Activated gamma-delta T cell treated with Interleukin-2 at 50 U/mL for 16 hours (primary cell): ENCODE data around the gene NAT14.

Experiments used
- DNase-seq: peaks from one replicate; pipeline ENCODE4 v3.0.0-alpha.2; 2020

NAT14 gene

DNA sequence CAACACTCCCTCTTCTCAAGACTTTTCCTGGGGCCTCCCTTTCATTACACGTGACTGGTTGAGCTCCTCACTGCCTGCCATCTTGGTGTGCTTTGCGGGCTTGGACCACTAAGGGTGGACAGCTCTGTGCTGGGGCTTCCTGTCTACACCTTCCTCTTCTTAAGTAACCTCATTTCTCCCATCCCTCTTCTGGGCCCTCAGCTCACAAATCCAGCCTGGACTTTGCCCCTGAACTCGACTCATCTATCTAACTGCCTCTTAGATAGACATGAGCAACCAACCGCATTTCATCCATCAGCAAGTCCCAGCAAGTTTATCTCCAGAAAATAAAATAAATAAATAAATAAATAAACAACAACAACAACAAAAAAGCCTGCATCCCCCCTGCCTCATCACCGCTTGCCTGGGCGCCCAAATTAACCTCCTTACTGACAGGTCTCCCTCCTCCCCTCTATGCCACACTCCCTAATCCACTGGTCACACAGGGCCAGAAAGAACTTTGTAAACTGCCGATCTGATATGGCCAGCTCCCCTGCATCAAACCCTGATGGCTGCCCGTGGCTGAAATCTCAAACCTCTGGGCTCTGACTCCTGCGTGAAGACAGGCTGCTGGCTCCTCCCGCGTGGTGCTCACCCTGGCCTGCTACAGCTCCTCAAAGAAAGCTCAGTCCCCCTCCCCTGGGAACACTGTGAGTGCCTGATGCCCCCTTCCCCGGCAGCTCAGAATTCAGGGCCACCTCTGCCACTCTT lies 31.3 kb upstream of the NAT14 start:
- DNase-seq = no peak

GRCh38 chr19:55454787-55455243 lies 30.2 kb upstream of the NAT14 start:
- peak; percentile 43 for DNase-seq

DNA sequence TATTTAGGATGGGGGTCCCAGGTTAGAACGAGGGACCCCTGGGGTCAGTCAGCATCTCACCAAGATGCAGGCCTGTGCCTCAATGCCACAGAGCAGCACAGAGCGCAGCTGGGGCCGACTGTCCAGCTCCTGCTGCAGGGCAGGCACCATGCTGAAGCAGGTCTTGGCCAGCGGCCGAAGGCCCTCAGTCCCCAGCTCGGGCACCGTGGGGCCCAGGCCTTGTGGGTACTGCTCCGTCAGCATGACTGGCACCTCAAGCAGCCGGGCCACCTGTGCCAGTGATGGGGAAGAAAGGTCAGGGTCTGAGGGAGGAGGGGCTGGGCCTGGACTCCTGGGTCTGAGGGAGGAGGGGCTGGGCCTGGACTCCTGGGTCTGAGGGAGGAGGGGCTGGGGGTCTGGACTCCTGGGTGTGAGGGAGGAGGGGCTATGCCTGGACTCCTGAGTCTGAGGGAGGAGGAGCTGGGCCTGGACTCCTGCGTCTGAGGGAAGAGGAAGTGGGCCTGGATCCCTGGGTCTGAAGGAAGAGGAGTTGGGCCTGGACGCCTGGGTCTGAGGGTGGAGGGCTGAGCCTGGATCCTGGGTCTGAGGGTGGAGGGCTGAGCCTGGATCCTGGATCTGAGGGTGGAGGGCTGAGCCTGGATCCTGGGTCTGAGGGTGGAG lies 29.3 kb upstream of the NAT14 start:
- no peak for DNase-seq

DNA sequence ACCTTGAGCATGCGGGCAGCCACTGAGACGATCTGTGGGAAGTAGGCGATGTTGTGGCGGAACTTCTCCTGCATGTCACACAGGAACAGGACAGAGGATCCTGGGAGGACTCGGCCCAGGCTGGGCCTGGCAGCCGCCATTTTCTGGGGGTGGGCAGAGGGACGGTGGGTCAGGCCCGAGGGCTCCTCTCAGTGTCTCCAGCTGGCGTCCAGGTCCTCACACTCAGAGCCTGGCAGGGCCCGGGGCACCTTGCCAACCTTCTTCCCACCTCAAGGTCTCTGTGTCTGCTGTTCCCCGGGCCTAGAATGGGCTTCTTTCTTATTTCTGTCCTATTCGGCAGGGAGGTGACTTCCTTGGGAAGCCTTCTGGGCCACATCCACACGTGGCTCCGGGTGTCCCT lies 28.6 kb upstream of the NAT14 start:
- no peak for DNase-seq

GRCh38 chr19:55457683-55458457 lies 27.1 kb upstream of the NAT14 start:
- no peak for DNase-seq

DNA sequence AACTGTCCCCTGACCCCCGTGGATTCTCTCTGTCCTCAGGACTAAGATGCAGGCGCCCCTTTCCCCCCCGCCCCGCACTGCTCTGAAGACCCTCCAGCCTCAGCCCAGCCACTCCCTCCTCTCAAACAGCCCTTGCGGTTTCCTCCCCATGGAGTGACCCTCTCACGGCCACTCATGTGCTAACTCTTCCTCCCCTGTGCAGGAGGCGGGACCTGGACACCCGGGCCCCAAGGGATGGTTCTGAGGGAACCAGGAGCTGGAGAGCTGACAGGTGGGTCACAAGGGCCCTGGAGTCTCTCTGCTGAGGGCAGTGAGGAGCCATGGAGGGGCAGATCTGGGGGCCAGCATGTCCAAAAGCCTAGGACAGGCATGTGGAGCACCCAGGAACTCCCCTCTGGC lies 25.4 kb upstream of the NAT14 start:
- no peak for DNase-seq

GRCh38 chr19:55459950-55460657 lies 24.9 kb upstream of the NAT14 start:
- no peak for DNase-seq

DNA sequence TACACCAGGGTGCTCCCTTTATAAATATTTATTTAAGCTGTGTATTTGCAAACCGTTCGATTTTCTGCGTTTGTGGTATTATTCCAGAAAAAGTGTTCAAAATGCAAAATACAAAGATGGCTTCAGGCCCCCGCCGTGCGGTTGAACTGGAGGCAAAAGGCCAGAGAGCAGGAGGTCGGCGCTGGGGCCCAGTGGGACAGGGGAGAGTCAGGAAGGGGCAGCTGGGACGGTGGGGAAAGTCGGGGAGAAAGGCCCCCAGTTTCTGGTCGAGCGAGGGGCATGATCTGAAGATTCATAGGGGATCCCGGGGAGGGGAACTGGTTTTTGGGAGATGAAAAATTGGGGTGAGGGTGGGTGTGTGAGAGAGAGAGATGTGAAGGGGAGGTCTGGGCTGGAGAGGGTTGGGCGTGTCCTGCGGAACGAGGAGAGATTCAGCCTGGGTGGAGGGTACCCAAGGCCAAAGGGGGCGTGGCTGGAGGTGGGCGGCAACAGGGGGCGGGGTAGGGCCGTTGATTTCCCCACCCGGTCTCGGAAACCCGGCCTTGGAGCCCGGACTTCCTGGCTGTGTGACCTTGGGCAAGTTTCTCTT lies 24.2 kb upstream of the NAT14 start:
- no peak for DNase-seq

GRCh38 chr19:55461259-55461973 lies 23.6 kb upstream of the NAT14 start, which contains the start of gene ISOC2:
TSS of gene ISOC2 (minus strand) at chr19:55461642. CDS start at chr19:55456486, 5,156 bp downstream.
- DNase-seq = peak; percentile 100

- no peak for DNase-seq
Measured at GRCh38 chr19:55461974-55462626, 22.9 kb upstream of the NAT14 start.

DNA sequence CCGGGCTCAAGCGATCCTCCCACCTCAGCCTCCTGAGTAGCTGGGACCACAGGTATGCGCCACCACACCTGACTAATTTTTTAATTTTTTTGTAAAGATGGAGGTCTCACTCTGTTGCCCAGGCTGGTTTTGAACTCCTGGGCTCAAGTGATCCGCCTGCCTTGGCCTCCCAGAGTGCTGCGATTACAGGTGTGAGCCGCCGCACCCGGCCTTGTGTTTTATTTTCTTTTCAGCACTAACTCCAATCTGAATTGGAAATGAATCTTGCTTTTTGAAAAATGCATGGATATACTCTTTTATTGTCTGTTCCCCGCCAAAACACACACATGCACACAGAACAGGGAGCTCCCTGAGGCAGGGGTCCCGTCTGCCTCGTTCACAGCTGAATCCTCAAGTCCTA lies 22.3 kb upstream of the NAT14 start:
- DNase-seq = no peak

- no peak for DNase-seq
Measured at GRCh38 chr19:55463583-55464031, 21.4 kb upstream of the NAT14 start.

DNA sequence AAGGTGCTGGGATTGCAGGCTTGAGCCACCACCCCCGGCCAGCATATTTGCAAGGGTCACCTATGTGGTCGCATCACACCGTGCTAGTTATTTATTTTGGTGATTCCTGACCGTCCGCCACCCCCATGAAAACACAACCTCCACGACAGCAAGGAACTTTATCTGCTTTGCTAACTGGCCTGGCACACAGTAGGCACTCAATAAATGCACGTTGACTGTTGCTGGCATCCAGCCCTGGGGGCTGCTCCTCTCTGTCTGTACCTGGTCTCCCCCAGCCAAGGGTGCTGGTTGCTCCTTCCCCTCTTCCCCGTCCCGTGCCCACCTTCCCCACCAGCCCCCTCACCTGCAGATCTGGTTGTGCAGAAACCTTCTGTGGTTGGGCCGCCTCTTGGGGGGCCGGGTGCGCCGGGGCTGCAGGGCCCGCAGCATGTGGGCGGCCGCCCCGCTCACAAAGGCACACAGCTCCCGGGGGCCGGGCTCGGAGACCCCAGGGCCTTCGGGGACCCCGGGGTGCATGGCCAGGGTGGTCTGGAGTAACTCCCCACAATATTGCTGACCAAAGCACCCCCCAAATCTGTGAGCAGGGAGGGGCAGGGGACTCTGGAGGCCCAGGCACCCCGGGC lies 20.8 kb upstream of the NAT14 start:
- DNase-seq = no peak

DNA sequence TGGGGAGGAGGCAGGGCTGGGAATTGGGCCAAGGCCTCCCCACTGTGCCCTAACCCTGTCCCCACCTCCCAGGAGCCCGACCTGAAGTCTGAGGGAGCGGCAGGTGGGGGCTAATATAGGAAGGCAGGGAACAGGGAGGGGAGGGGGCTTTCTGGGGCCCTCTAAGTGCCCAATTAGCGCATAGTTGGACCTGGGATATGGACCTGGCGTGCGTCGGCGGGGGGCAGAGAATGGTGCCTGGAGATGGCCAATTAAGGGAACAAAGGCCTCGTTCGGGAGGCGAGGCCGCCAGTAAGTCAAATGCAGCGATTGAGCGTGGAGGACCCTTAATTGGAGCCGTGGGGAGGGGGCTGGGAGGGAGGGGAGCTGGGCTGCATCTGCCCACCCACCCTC lies 20.3 kb upstream of the NAT14 start, which contains the start of gene C19orf85:
Gene C19orf85 (minus strand): TSS at position 90 of the 393 bp plus-strand sequence. CDS start 197 bp downstream, outside the sequence.
- no peak for DNase-seq

GRCh38 chr19:55465460-55466240 lies 19.3 kb upstream of the NAT14 start:
- DNase-seq = no peak

GRCh38 chr19:55466241-55466614 lies 18.8 kb upstream of the NAT14 start:
- DNase-seq = no peak

- peak; percentile 73 for DNase-seq
Measured at GRCh38 chr19:55467236-55468053, 17.5 kb upstream of the NAT14 start.

DNA sequence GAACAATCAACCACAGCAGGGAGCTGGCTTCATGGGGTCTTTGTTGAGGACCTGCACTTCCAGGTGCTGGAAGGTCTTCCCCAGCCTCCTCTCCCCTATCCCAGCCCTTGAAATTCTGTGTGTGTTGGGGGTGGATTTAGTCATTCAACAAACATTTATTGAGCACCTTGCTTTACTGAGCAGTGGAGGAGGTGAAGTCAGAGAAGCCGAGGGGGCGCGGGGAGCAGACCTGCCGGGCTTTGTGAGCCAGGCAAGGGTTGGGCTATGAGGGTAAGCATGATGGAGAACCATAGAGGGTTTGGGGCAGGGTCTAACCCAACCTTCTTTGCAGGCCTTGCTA lies 17.0 kb upstream of the NAT14 start:
- no peak for DNase-seq

DNA sequence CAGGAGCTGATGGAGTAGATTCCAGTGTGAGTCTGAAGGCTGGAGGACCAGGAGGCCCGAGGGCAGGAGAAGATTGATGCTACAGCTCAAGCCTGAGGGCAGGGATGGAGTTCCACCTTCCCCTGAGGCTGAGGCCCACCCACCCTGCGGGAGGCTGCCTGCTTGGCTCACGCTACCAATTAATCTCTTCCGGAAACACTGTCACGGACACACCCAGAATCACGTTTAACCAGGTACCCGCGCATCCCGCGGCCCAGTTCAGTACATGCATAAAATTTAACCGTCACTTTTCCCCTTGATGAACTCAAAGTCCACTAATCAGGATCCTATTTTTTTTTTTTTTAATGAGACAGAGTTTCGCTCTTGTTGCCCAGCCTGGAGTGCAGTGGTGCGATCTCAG lies 13.7 kb upstream of the NAT14 start:
- DNase-seq = no peak
